AG08396 (cell line): ENCODE data around the gene LRRIQ1.
A peak's percentile ranks its signal among the peaks of the same experiment; 100 is the strongest.

Source experiments
- DNase-seq: peaks from one replicate; pipeline ENCODE4 v3.0.0; 2012; ENCODE audit warnings: low spot score, mixed read lengths

LRRIQ1 gene

GRCh38 chr12:85060916-85061315 lies 24.8 kb downstream of the LRRIQ1 start:
- DNase-seq: no peak

- DNase-seq: no peak
Measured at GRCh38 chr12:85065837-85066482, 29.8 kb downstream of the LRRIQ1 start.

- no peak for DNase-seq
Measured at GRCh38 chr12:85072826-85073225, 36.7 kb downstream of the LRRIQ1 start.

GRCh38 chr12:85076688-85077430 lies 40.7 kb downstream of the LRRIQ1 start:
- DNase-seq: peak; percentile 34

- DNase-seq: no peak
Measured at GRCh38 chr12:85085066-85085465, 48.9 kb downstream of the LRRIQ1 start.

GRCh38 chr12:85089792-85090191 lies 53.6 kb downstream of the LRRIQ1 start:
- DNase-seq: no peak

- no peak for DNase-seq
Measured at GRCh38 chr12:85092814-85093370, 56.7 kb downstream of the LRRIQ1 start.

- no peak for DNase-seq
Measured at GRCh38 chr12:85095501-85095900, 59.4 kb downstream of the LRRIQ1 start.

- no peak for DNase-seq
Measured at GRCh38 chr12:85130646-85131045, 94.5 kb downstream of the LRRIQ1 start.

GRCh38 chr12:85138833-85139232 lies 102.7 kb downstream of the LRRIQ1 start:
- no peak for DNase-seq

- DNase-seq: no peak
Measured at GRCh38 chr12:85147331-85147730, 111.2 kb downstream of the LRRIQ1 start.

GRCh38 chr12:85152311-85152729 lies 116.2 kb downstream of the LRRIQ1 start:
- DNase-seq: no peak

- DNase-seq: no peak
Measured at GRCh38 chr12:85155791-85156190, 119.6 kb downstream of the LRRIQ1 start.

GRCh38 chr12:85156569-85156968 lies 120.4 kb downstream of the LRRIQ1 start:
- DNase-seq: no peak

GRCh38 chr12:85157035-85157603 lies 121.0 kb downstream of the LRRIQ1 start:
- DNase-seq: no peak

GRCh38 chr12:85163752-85164321 lies 127.7 kb downstream of the LRRIQ1 start:
- no peak for DNase-seq

- DNase-seq: no peak
Measured at GRCh38 chr12:85179680-85180270, 143.6 kb downstream of the LRRIQ1 start.

GRCh38 chr12:85182699-85183098 lies 146.5 kb downstream of the LRRIQ1 start:
- DNase-seq: no peak

- DNase-seq: no peak
Measured at GRCh38 chr12:85183855-85184254, 147.7 kb downstream of the LRRIQ1 start.

- DNase-seq: no peak
Measured at GRCh38 chr12:85186236-85186635, 150.1 kb downstream of the LRRIQ1 start.

- no peak for DNase-seq
Measured at GRCh38 chr12:85188619-85189018, 152.5 kb downstream of the LRRIQ1 start.

- DNase-seq: no peak
Measured at GRCh38 chr12:85190728-85191127, 154.6 kb downstream of the LRRIQ1 start.
